ENCODE data around the gene LRGUK.

The LRGUK gene

DNA sequence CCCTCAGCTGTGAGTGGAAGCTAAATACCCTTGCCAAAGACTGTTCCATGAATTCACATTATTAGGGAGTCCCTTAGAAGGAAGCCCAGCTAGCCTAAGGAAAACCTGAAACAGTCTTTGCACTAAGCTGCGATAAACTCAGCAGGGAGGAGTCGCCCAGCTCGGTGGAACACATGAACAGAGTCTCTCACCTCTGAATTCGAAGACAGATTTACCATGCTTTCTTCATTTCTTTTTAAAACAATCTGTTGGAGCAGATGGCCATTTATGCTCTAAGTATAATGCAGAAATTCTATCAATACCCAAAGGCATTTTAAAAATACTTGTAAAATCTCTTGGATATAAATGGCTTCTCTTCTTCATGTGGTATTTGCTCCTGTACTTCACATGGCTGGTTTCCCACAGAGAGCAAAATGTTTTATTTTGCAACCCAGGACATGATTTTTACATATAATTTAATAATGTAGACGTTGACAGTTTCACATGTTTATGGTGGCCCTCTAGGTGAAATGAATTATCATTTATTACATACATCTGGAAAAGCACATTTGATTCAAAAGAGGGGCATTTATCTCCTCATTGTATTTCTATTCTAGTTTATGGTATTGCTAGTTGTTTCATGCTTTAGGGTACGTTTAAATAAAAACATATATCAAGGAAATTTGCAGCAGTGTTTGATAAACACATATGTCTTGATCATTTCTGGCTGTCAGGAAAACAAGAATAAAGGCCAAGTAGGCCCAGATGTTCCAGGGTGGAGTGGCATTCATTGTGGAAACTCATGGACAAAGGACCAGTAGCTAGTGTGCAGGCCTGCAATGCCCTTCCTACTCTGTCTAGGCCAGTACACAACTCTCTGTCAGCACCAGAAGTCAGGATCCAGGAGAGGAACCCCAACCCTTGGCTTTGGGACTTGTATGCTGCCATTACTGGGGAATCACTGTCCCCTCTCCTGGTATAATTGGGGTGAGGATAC, 52.2 kb downstream of the LRGUK start:
- DNase-seq (ENCODE audit: insufficient read length, low spot score): no peak
- FAIRE-seq: no peak

DNA sequence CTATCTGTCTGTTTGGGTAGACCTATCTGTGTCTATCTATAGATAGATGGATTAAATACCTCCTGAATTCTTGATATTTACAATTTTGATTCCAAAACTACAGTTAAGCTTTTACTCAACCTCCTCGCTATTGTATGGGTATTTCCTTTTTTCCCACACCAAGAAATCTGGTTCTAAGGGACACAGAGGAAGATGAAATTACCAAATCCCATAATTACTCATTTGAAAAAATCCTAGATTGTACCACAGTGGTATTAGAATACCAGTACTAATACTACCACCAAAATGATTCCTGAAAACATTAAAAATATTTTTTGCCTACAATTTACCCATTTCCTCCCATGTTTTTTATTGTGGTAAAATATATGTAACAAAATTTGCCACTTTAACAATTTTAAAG, 53.2 kb downstream of the LRGUK start:
- DNase-seq (ENCODE audit: insufficient read length, low spot score) (no peak), FAIRE-seq (no peak)
- no peak for TF ChIP-seq POU2F2 (IDR thresholded peaks at IDR 0.05; ENCODE audit: low read depth, low read length)
- no peak for TF ChIP-seq SPI1 (IDR thresholded peaks at IDR 0.05; ENCODE audit: low read depth, low read length)
- TF ChIP-seq POLR2A (IDR thresholded peaks at IDR 0.05; ENCODE audit: low read depth, low read length): no peak
- TF ChIP-seq POLR2AphosphoS5 (IDR thresholded peaks at IDR 0.05; ENCODE audit: low read depth, low read length): no peak
- no peak for TF ChIP-seq PAX5 (IDR thresholded peaks at IDR 0.05; ENCODE audit: insufficient read depth, low read length, severe bottlenecking)
- no peak for TF ChIP-seq TAF1 (IDR thresholded peaks at IDR 0.05; ENCODE audit: low read depth, low read length)

More for the DNA sequence above, 52.2 kb downstream of the LRGUK start:
- no peak for TF ChIP-seq PAX5 (IDR thresholded peaks at IDR 0.05; ENCODE audit: insufficient read depth, low read length, severe bottlenecking)
- no peak for TF ChIP-seq POU2F2 (IDR thresholded peaks at IDR 0.05; ENCODE audit: low read depth, low read length)
- no peak for TF ChIP-seq TAF1 (IDR thresholded peaks at IDR 0.05; ENCODE audit: low read depth, low read length)
- TF ChIP-seq POLR2AphosphoS5 (IDR thresholded peaks at IDR 0.05; ENCODE audit: low read depth, low read length): no peak
- TF ChIP-seq POLR2A (IDR thresholded peaks at IDR 0.05; ENCODE audit: low read depth, low read length): no peak

DNA sequence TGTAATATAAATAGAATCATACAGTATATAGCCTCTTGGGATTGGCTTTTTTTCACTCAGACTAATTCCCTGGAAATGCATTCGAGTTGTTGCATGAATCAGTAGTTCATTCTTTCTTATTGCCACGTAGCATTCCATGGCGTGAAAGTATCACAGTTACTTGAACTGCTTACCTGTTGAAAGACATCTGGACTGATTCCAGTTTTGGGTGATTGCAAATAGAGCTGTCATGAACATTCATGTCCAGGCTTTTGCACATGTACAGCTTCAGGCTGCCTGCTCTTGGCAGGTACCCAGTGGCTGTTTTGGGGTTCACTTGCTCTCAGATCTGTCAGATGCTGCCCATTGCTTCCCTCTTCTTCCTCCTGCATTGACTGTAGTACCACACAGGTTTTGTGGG, 54.9 kb downstream of the LRGUK start:
- DNase-seq (ENCODE audit: insufficient read length, low spot score) (no peak), FAIRE-seq (no peak)
- TF ChIP-seq POU2F2 (IDR thresholded peaks at IDR 0.05; ENCODE audit: low read depth, low read length) (no peak), POLR2AphosphoS5 (IDR thresholded peaks at IDR 0.05; ENCODE audit: low read depth, low read length) (no peak), TAF1 (IDR thresholded peaks at IDR 0.05; ENCODE audit: low read depth, low read length) (no peak)

DNA sequence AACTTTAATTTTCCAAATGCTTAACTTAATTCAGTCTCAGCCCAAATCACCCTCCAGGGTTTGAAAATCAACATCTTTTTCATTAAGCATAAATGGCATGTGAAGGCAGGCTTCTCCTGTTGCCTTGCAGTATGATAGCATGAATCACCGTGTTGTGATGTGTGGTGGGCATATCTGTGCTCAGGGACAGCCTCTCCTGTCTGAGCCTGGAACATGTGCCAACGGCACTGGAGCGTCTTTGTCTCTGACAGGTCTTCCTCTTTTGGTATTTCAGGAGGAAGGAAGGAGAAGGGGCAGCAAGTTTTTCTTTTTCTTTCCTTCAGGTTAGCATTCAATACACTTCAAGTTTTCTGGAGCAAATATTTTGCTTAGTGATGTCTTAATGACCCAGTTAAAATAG, 57.6 kb downstream of the LRGUK start:
- FAIRE-seq: no peak
- DNase-seq (ENCODE audit: insufficient read length, low spot score): no peak
- TF ChIP-seq POLR2A (IDR thresholded peaks at IDR 0.05; ENCODE audit: low read depth, low read length): no peak

DNA sequence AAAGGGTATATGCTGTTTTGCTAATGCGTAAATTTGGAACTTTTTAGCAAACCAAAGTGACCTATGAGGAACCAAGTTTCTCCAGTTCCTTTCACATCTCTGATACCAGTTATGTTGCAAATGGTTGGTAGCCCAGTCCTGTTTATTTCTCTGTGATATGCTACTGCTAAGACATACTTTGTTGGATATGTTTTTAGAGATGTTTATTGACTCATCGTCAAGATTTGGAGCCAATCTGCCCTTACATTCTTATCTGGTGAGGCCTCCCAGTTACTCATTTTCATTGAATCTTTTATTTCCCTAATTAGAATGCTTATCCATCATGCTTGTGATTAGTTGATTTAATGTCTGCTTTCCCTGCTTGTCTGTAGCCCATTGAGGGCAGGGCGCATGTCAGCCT, 58.9 kb downstream of the LRGUK start:
- TF ChIP-seq POU2F2 (IDR thresholded peaks at IDR 0.05; ENCODE audit: low read depth, low read length) (no peak), SPI1 (IDR thresholded peaks at IDR 0.05; ENCODE audit: low read depth, low read length) (no peak), POLR2A (IDR thresholded peaks at IDR 0.05; ENCODE audit: low read depth, low read length) (no peak), POLR2AphosphoS5 (IDR thresholded peaks at IDR 0.05; ENCODE audit: low read depth, low read length) (no peak), PAX5 (IDR thresholded peaks at IDR 0.05; ENCODE audit: insufficient read depth, low read length, severe bottlenecking) (no peak), TAF1 (IDR thresholded peaks at IDR 0.05; ENCODE audit: low read depth, low read length) (no peak)
- FAIRE-seq (no peak), DNase-seq (ENCODE audit: insufficient read length, low spot score) (no peak)

DNA sequence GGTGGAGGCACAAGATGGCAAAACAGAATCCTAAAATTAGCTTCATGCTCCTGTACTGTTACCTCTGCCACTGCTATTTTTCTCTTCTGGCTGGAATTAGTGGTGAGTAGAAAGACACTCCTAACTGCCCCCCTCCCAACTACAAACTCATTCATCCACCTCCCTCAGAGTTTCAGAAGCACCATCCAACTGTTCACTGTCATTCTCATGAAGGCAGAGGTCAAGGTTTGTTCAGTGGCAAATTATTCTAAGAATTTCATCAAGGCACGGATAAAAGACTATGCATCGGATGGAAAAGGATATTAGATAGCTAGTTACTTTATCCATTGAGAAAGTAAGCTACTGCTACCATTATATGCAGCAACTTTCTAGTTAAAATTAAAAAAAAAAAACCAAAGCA, 59.7 kb downstream of the LRGUK start:
- DNase-seq (ENCODE audit: insufficient read length, low spot score) (no peak), FAIRE-seq (no peak)
- TF ChIP-seq POLR2AphosphoS5 (IDR thresholded peaks at IDR 0.05; ENCODE audit: low read depth, low read length) (no peak), PAX5 (IDR thresholded peaks at IDR 0.05; ENCODE audit: insufficient read depth, low read length, severe bottlenecking) (no peak), POLR2A (IDR thresholded peaks at IDR 0.05; ENCODE audit: low read depth, low read length) (no peak), POU2F2 (IDR thresholded peaks at IDR 0.05; ENCODE audit: low read depth, low read length) (no peak), TAF1 (IDR thresholded peaks at IDR 0.05; ENCODE audit: low read depth, low read length) (no peak), SPI1 (IDR thresholded peaks at IDR 0.05; ENCODE audit: low read depth, low read length) (no peak)

DNA sequence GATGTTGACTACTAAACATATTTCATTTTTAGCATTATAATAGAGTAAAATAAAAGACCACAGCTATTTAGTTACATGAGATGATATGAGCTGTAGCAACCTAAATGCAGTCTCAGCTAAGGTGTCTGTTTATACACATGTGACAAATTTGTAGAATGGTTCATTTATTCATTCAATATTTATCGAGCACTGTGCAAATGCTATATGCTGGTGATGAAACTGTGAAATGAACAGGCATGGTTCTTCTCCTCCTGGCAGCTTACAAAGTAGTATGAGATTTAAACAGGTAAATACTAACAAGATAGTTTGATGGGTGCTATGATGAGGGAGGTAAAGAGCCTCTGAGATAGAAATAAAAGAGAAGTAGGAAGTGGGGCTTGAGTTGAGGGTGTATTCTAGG, 60.8 kb downstream of the LRGUK start:
- DNase-seq (ENCODE audit: insufficient read length, low spot score) (no peak), FAIRE-seq (no peak)
- TF ChIP-seq PAX5 (IDR thresholded peaks at IDR 0.05; ENCODE audit: insufficient read depth, low read length, severe bottlenecking) (no peak), POU2F2 (IDR thresholded peaks at IDR 0.05; ENCODE audit: low read depth, low read length) (no peak), SPI1 (IDR thresholded peaks at IDR 0.05; ENCODE audit: low read depth, low read length) (no peak), POLR2AphosphoS5 (IDR thresholded peaks at IDR 0.05; ENCODE audit: low read depth, low read length) (no peak), TAF1 (IDR thresholded peaks at IDR 0.05; ENCODE audit: low read depth, low read length) (no peak), POLR2A (IDR thresholded peaks at IDR 0.05; ENCODE audit: low read depth, low read length) (no peak)

DNA sequence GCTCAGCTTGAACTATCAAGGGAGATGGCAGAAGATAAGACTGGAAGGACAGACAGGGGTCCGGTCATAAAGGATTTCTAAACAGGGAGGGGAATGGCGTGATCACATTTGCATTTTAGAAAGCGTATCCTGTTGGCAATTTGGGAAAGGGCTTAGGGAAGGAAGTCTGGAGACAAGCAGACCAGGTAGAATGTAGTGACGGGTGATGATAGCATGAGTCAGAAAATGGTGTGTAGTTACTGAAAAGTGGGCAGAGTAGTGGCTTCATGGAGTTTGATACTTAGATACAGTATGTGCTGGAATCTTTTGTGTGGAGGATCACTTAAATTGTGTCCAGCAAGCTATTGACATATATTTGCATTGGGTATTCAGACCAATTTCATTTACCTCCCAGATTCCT, 61.2 kb downstream of the LRGUK start:
- DNase-seq (ENCODE audit: insufficient read length, low spot score): no peak
- TF ChIP-seq TAF1 (IDR thresholded peaks at IDR 0.05; ENCODE audit: low read depth, low read length) (no peak), SPI1 (IDR thresholded peaks at IDR 0.05; ENCODE audit: low read depth, low read length) (no peak), PAX5 (IDR thresholded peaks at IDR 0.05; ENCODE audit: insufficient read depth, low read length, severe bottlenecking) (no peak), POLR2A (IDR thresholded peaks at IDR 0.05; ENCODE audit: low read depth, low read length) (no peak), POLR2AphosphoS5 (IDR thresholded peaks at IDR 0.05; ENCODE audit: low read depth, low read length) (no peak), POU2F2 (IDR thresholded peaks at IDR 0.05; ENCODE audit: low read depth, low read length) (no peak)
- FAIRE-seq: no peak

DNA sequence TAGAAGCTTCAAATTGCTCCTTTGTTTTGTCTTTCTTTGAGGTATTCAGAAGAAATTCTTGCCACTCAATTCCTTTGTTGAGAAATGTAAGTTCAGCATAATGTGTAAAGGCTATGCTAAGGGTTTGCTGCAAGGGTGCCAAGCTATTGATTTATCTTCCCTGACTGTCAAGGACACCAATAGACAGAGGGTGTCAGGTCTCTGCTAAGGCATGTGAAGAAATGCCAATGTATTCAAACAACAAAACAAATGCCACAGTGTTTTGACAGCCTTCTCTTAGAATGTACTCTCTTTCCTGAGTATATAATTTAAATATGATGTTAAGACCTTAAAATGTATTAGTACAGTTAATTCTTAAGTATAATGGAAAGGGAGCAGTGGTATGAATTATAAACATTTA, 62.4 kb downstream of the LRGUK start:
- TF ChIP-seq SPI1 (IDR thresholded peaks at IDR 0.05; ENCODE audit: low read depth, low read length) (no peak), POLR2AphosphoS5 (IDR thresholded peaks at IDR 0.05; ENCODE audit: low read depth, low read length) (no peak), TAF1 (IDR thresholded peaks at IDR 0.05; ENCODE audit: low read depth, low read length) (no peak), POU2F2 (IDR thresholded peaks at IDR 0.05; ENCODE audit: low read depth, low read length) (no peak), POLR2A (IDR thresholded peaks at IDR 0.05; ENCODE audit: low read depth, low read length) (no peak), PAX5 (IDR thresholded peaks at IDR 0.05; ENCODE audit: insufficient read depth, low read length, severe bottlenecking) (no peak)
- FAIRE-seq (no peak), DNase-seq (ENCODE audit: insufficient read length, low spot score) (no peak)

DNA sequence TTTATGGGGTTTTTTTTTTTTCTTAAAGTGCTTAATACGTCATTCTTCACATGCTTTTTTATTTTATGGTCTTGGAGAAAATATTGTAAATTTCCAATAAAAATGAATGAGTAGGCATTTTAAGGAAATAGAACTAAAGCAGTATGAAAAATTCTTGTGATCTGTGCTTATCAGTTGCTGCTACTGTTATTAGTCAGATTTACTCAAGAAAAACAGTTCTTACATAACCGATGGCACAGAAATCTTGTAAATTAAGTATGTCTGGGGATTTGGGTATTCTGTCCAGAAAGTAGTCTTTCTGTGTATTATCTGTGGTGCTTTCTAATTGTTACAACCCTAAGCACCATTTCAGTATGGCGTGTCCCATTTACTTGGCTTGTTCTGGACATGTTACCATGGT, 64.7 kb downstream of the LRGUK start:
- DNase-seq (ENCODE audit: insufficient read length, low spot score) (no peak), FAIRE-seq (no peak)
- TF ChIP-seq POLR2A (IDR thresholded peaks at IDR 0.05; ENCODE audit: low read depth, low read length) (no peak), SPI1 (IDR thresholded peaks at IDR 0.05; ENCODE audit: low read depth, low read length) (no peak), TAF1 (IDR thresholded peaks at IDR 0.05; ENCODE audit: low read depth, low read length) (no peak), PAX5 (IDR thresholded peaks at IDR 0.05; ENCODE audit: insufficient read depth, low read length, severe bottlenecking) (no peak), POU2F2 (IDR thresholded peaks at IDR 0.05; ENCODE audit: low read depth, low read length) (no peak), POLR2AphosphoS5 (IDR thresholded peaks at IDR 0.05; ENCODE audit: low read depth, low read length) (no peak)
